Choroid plexus epithelial cell (primary cell): ENCODE data around the gene IQGAP1.

ENCODE experiments used
- DNase-seq: peaks from one replicate; pipeline ENCODE4 v3.0.0-alpha.2; 2010; ENCODE audit warnings: low read depth
- H3K4me3 ChIP-seq: 2 replicates; pipeline ENCODE4 v1.5.1; 2011; ENCODE audit warnings: low read depth, mild to moderate bottlenecking, control low read depth, low read length, moderate library complexity
- TF ChIP-seq, protein P1 (sequence below): conservative IDR thresholded peaks from 2 replicates; pipeline ENCODE4 v1.5.1; 2011; ENCODE audit warnings: low read depth, mild to moderate bottlenecking, control low read depth, inconsistent platforms, low read length, moderate library complexity

Gene IQGAP1

DNA sequence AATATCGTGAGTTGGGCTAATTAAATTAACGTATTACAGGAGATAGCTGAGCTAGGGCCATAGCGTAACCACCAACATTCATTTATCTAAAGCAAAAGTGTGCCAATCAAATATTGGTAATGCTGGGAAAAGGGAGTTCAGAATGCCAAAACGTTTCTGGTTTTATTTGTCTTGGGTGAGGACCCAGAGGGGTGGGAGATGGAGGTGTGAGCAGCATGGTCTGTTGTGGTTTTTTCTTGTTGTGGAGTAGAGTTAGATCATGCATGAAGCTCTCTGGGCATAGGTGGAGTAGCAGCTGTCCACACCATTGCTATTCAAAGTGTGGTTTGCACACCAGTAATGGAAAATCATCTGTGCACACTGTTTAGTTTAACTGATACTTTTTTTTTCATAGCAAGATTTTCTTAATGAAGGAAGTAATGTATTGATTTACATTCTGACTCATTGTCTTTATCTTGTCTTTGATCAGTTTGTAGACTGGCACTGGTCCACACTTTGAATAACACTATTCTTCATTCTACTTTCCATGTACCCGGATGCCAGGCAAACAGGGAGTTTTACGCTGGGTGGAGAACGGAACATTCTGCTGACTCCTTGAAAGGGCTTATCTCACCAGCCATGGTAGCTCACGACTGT lies 90.9 kb downstream of the IQGAP1 start:
- no peak overlapping the region for H3K4me3 ChIP-seq
- no peak for DNase-seq
- TF ChIP-seq, protein P1, sequence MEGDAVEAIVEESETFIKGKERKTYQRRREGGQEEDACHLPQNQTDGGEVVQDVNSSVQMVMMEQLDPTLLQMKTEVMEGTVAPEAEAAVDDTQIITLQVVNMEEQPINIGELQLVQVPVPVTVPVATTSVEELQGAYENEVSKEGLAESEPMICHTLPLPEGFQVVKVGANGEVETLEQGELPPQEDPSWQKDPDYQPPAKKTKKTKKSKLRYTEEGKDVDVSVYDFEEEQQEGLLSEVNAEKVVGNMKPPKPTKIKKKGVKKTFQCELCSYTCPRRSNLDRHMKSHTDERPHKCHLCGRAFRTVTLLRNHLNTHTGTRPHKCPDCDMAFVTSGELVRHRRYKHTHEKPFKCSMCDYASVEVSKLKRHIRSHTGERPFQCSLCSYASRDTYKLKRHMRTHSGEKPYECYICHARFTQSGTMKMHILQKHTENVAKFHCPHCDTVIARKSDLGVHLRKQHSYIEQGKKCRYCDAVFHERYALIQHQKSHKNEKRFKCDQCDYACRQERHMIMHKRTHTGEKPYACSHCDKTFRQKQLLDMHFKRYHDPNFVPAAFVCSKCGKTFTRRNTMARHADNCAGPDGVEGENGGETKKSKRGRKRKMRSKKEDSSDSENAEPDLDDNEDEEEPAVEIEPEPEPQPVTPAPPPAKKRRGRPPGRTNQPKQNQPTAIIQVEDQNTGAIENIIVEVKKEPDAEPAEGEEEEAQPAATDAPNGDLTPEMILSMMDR = no peak

DNA sequence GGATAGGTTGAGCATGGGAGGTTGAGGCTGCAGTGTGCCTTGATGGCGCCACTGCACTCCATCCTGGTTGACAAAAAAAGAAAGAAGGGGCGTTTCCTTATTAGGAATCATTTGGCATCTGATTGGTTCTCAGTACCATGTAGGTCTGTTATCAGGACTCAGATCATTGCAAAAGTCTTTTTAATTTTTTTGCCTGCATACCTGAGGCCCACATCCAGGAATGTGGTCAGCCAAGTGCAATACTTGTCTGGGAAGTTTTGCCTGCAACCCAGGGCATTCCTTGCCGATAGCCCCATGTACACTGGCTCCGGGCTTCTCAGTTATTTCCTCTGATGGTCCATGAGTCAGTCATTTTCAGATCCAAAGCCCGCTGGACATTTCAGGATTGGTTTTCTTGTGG lies 91.6 kb downstream of the IQGAP1 start:
- TF ChIP-seq, protein P1 = no peak
- peak; percentile 35 for DNase-seq
- H3K4me3 ChIP-seq = no peak overlapping the region

DNA sequence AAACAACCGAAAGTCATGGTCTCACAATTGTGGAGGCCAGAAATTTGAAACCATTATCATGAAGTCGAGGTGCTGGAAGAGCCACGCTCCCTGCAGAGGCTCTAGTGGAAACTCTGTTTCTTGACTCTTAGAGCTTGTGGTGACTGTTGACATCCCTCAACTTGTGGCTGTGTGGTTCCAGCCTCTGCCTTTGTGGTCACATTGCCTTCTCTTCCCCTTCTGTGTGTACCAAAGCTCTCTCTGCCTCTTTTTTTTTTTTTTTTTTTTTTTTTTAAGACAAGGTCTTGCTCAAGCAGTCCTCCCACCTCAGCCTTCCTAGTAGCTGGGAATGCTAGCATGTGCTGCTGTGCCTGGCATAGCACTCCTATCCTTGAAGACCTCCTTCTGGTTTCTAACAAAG lies 93.0 kb downstream of the IQGAP1 start:
- DNase-seq = peak; percentile 23
- H3K4me3 ChIP-seq = no peak overlapping the region
- TF ChIP-seq, protein P1 = no peak

DNA sequence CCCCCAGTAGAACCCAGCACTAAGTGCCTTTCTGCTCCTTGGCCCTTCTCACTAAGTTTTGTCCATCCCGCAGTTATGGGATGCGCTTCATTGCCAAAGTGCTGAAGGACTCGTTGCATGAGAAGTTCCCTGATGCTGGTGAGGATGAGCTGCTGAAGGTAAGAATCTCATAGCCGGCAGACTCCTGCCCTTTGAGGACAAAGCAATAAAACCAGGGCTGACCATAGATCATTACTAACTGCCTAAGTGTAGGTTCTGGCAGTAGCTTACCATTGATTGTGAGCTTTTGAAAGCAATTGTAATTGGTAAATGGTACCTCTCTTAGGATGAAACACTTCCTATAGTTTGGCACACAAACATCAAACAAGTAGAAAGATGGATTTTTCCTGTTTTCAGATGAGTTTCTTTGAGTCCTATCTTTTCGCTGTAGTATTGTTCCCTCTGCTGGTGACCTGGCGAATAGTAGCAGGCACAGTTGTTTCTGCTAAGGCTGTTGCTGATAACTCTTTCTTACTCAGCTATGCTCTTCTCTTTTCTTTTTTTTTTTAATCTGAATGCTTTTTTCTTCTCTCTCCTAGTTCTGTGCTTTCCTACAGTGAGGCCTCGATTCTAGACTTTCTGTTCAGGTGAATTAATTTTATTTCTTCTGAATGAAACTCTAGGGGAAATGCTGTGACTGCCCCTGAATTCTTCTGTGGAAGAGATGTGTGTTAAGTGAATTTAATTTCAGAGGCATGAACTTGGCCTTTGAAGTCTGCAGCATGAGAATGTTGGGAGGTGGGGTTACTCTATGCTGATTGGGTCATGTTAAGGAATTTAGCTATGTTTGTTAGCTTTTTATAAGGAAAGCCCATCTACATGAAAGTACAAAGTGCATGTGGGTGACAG lies 94.3 kb downstream of the IQGAP1 start:
- no peak overlapping the region for H3K4me3 ChIP-seq
- peak; percentile 82 for DNase-seq
- TF ChIP-seq, protein P1 = peak; percentile 86

DNA sequence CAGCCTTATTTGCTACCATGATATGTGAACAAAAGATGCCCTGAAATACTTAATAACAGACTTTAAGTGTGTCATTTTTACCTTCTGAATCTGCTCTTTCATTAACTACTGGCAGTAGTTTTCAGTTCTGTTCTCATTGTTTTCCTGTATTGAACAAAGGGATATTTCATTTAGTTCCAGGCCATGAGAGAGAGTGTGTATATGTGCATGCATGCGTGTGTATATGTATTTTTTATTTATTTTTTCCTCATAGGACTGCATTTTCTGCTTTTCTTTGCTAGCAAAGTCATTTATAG lies 94.9 kb downstream of the IQGAP1 start:
- no peak overlapping the region for H3K4me3 ChIP-seq
- TF ChIP-seq, protein P1 = no peak

DNA sequence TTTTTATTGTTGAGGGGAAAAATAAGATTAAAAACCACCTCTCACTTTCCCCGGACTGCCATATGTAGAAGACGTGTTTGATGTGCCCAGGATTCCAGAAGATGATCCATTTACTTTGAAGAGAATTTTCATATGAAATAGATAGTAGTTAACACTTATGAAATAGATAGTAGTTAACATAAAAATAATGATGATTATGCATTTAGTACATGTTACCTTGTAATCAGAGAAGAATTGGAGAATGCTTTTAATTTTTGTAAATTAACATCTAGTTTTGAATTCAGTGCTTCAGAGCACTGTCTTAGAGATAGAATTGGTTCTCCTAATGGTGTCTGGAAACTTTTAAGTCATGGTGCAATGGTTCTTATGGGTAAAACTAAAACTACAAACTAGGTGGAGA lies 95.6 kb downstream of the IQGAP1 start:
- no peak for DNase-seq
- TF ChIP-seq, protein P1 = no peak
- no peak overlapping the region for H3K4me3 ChIP-seq

More for the DNA sequence above, 94.9 kb downstream of the IQGAP1 start:
- DNase-seq = no peak
